GM21723 (cell line): ENCODE measurements around the gene BCL6.
A peak's percentile ranks its signal among the peaks of the same experiment; 100 is the strongest.

Experiments used
- ATAC-seq: cut with Tn5 transposase; IDR thresholded peaks from one replicate; pipeline ENCODE4 v1.9.1; 2021; ENCODE audit warnings: mild to moderate bottlenecking, moderate library complexity; ENCODE audit not compliant: unreplicated experiment

The BCL6 gene

DNA sequence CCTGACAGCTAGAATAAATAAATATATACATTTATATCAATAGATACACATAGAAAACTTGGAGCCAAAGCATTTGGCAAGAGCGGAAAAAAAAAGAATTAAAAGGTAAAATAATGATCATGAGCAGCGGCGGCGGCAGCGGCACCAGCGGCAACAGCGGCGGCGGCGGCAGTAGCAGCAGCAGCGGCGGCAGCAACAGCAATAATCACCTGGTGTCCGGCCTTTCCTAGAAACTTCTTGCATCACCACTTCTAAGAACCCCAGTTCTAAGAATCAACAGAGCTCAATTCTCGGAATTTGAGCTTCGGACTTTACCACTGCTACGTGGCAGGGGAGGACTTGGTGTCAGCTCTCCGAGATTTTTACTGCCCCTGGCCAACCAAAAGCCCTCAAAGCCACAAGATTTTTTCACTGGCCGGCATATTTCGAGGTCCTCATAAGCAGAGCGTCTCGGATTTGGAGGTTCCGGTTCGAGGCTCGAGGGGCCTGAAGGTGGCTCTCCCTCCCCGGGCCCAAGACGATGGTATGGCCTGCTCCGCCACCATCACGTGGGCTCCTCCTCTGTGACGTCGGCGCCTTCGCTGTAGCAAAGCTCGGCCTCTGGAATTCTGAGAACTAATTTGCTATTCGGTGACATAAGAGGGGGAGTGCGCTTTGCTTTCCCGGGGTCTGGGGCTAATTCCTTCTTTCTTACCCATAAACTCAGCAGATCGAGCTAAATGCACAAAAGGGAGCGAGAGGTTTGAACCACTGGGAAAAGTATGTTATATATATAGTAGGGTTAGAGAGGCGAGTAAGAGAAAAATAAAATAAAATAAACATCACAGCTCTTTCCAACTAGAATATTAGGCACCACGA lies at the start of gene BCL6:
Gene BCL6 (minus strand): TSS at position 268 of the 858 bp plus-strand sequence. CDS start 11,775 bp downstream, outside the sequence.
- peak; percentile 81 for ATAC-seq

DNA sequence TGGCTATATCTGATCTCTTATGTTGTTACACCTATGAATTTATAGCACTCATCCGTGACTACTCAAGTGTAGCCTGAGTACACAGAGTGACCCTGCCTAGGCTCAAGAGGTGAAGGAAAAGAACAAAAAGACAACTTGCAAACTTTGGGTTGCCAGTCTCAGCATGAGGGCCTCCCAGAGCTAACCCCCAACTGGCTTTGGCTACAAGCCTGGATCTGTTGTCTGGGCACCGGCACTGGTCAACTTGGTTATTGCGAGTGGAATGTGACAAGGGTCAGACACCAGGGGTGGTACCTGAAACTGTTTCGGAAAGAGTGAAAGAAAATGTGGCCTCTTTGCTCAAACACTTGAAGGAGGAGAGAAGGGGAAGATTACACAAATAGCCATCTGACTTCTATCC lies 49.5 kb upstream of the BCL6 start:
- no peak for ATAC-seq

DNA sequence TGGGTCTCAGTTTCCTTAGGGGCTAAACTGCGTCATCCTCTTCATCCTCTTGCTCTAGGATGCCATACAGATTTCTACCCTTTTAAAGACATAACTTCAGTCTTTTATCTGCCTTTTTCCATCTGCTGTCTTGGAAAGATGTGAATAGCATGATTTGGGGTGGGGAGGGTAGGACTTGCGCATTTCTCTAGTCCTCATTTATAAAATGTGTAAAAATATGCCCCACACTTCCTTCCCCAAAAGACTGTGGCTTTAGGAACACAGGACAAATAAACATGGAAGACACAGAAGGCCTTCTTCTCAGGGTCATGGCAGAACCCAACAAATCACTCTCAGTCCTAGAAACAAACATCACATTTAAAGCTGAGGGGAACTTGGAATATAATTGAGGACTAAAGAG lies 48.4 kb upstream of the BCL6 start:
- no peak for ATAC-seq

- no peak for ATAC-seq
Observed at GRCh38 chr3:187792521-187792920, 47.3 kb upstream of the BCL6 start.

DNA sequence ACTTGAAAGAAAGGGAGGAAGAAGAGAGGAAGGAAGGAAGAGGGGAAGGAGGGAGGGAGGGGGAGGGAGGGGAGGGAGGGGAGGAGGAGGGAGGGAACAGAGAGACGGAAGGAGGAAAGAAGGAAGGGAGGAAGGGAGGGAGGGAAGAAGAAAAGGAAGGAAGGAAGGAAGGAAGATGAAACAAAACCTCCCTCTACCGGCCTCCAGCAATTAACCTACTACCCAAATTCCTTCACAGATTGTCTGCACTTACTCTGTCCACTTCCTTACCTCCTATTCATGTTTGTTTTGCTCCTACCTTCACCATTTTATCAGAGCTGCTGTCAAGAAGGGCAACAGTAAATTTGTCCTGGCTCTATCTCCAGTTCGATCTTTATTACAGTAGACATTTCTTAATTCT lies 44.6 kb upstream of the BCL6 start:
- ATAC-seq = no peak

GRCh38 chr3:187788984-187789857 lies 44.0 kb upstream of the BCL6 start:
- ATAC-seq = no peak

DNA sequence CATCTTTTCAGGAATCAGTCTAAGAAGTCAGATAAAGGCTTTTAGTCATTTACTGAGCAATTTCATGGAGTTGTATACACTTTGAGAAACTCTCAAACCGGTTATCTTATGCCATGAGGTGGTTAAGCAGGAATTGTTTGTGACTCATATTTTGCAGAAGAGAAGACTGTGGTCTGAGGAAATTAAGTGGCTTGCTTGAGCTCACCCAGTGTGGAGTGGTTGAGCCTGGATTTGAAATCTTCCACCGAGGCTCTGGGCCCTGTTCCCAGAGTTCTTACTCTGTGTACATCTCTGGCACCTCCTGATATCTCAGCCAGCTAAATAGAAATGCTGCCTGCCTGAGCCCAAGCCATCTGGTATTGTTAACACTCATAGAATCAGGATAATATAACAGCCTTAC lies 37.8 kb upstream of the BCL6 start:
- no peak for ATAC-seq

DNA sequence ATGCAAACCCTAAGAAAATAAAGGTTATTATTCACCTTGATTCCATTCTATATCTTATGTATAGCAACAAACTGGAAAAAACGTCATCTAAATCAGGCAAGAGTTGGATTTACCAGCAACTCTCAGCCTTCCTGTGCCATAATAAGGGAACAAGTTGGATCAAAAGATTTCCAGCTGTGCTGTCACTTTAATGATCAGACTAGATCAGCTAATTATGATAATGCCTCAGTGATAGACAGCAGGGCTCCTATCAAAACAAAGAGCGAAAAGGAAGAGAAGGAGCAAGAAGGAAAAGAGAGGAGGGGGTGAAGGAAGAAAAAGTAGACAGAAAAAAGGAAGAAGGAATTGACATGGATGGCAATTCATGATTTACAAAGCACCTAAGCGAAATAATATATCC lies 36.7 kb upstream of the BCL6 start:
- no peak for ATAC-seq

GRCh38 chr3:187781001-187781400 lies 35.7 kb upstream of the BCL6 start:
- no peak for ATAC-seq

GRCh38 chr3:187778726-187779125 lies 33.5 kb upstream of the BCL6 start:
- ATAC-seq = no peak

DNA sequence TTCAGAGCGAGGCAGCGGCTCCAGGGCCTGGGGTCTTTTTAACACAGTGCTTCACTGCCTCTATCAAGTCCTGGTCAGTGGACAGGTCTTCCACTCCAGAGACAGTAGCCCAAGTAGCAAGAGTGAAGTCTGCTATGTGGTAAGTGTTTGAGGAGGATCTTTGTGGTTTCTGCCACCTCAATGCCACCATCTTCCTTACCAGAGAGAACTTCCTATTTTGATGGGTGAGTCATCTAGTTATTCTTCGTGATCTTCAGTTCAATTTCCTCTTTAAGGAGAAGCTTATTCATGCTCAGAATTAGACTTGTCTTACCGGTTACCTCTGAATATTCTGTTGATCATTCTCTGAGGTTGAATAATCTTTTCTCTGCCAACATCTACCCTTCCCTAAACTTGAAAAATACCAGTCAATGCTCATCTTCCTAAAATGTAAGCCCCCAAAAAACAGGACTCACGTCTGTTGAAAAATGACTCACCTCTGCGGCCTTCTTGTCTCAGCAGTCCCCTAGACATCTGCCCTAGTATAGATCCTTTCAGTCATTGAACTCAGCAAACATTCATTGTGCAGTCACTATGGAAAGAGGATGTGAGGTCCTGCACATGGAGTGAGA lies 32.2 kb upstream of the BCL6 start:
- ATAC-seq = peak; percentile 41

DNA sequence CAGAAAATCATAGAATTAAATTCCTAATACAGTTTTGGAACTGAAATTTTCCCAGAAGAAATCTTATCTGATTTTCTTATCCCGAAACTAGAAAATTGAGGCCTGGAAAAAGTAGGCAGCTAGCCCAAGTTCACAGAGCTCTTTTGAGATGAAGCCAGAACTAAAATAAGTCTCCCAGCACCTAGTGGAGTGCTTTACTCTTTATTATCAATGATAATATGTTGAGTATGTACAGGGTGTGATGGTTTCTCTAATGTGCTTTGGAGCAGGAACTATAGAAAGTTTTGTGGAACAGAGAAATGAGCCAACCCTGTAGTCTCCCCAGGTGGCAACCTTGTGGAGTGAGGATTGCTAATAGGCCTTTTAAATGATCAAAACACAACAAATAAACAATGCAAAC lies 30.3 kb upstream of the BCL6 start:
- no peak for ATAC-seq

- ATAC-seq = no peak
Observed at GRCh38 chr3:187774185-187774789, 29.0 kb upstream of the BCL6 start.

DNA sequence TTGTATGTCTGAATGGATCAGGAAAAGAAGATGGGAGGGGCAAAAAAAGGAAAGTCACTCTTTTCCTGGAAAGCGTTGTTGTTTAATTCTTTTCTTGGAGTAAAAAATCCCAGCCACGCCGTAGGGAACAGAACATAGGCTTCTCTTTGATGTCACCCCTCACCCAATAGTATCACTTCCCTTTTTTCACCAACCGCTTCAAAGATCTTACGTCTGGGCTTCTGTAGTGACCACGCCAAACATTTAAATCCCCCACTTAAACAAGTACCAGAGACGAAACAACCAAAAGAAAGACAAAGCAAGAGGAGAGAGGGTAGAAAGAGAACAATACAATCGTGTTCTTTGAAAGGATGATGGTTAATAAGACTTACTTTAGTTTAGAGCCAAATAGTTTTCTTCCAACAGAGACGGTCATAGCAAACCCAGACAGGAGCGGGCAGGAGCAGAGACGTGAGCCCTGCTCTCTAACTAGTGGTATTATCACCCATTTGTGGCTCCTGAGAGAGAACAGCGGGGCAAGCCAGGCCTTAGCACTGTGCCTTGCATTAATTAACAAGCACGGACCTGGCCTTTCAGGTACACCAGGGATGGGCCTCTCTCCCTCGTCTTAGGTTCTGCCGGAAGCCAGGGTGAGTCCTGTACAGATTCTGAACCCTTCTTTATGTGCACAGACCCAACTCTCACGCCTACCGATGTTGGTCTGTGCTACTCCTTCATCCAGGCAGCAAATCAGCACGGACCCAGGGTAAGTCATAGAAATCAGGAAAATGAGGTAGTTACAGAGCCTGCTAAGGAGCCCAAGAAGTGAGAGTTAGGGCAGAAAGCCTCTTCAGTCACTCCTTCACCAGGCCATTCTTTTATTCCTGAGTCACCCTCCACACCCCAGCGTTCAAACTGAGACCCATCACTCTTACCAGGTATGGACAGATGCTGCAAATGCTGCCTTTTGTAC lies 28.2 kb upstream of the BCL6 start:
- peak; percentile 75 for ATAC-seq

DNA sequence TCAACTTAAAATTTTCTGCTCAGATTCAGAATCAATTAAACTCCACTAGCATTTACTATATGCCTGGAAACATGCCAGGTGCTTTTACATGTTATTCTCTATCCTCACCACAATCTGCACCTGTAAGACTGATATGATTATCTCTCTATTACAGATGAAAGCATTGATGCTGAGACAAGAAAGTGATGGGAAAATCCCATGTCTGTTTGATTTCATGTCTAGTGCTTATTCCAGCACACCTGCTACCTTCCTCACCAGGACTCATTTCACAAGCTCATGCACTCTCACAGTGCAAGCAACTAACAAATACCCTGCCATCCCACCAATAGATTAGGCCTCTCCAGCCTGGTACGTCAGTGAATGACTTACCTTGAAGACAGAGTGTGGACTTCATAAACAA lies 25.0 kb upstream of the BCL6 start:
- peak; percentile 51 for ATAC-seq

DNA sequence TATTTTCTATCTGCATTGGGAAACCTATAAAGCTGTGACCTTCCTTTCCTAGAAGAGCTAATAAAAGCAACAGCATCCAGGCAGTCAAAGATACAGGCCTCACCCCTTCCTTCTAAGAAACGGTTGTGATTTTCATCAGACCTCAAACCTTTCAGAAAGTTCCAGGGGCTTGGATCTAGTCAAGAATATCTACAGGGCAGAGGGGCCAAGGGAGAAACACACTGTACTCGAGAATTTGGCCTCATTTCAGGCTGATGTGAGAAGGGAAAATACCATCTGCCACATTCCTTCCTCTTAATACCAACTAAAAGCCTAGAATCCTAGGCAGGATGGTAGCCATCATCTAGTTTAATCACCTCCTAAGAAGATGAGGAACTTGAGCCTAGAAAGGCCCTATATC lies 24.5 kb upstream of the BCL6 start:
- ATAC-seq = peak; percentile 14

DNA sequence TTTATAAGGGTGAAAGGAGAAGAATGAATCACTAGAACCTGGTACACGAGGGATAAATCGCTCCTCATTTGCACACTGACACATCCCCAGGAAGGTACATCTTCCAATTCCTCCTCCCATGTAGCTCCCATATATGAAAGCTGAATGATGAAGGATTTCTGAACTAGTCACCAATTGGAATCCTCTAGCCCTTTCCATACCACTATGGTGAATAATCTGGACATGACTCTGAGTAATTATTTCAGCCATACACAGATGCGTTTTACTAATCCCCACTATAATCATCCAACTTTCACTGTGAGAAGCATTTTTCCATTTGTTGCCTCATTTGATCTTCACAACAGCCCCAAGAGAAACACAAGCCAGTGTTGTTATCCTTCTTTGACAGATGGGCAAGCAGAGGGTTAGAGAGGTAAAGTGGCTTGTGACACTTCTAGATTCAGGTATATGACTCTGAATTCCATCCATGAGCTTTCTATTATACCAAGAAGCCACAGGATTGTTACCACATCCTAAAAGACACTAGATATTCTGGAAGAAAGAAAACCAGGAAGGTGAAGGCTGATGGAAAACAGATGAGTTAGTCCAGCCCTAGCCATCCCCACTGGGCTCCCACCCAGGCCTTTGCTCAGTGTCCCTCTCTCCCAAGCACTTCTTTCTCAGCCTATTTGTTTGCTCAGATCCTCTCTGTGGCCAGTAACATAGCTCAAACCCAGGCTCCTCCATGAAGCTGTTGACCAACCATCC lies 22.2 kb upstream of the BCL6 start:
- ATAC-seq = no peak

DNA sequence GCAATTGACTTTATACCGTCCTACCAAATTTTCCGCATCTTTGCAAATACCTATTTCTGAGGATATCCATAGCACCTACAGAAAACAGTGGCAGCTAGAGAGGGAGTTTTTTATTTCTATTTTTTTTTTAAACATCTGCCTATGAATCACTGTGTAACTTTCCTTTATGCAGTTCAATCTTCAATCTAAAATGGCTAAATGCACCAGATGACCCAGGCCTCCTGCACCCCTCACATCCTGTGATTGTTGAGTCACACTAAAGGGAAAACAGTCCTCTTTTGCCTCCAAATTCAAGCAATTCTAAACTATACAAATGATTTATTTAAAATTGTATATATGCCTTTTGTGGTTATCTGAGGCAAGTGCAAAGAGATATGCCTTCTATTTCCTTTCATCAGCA lies 20.1 kb upstream of the BCL6 start:
- ATAC-seq = no peak
